ENCODE measurements around the gene CORO2B. TPM values are rescaled to one million over a fixed set of nuclear protein-coding genes. Genes with fewer than 3 reads are reported as not detected.

Gene CORO2B
- total RNA-seq, 1 experiment from 2014 or later, result 0.59 TPM

DNA sequence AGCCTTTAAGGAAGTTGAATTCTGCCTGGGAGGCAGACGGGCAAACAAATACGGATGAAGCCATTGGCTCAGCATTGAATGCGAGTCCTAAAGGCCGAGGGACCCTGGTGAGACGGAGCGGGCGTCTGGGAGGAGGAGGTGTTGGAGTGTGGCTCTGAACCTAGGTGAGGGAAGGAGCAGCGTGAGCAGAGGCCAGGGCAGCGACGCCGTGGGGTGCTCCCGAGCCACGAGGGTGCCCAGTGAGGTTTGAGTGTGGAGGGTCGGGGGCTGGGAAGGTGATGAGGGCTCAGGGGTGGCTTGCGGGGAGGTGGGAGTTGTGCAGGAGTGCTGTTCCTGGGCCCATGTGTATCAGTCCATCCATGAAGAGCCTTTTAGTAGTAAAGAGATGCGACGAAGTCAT is 17.0 kb downstream of the CORO2B start:
- no peaks in the 10 kb centered on the region for H3K79me2 ChIP-seq (ENCODE audit: low read depth)
- no peak overlapping the region for H2AFZ ChIP-seq
- POLR2A ChIA-PET (ENCODE audit: unreplicated experiment), result no interaction called here
- H3K27ac ChIP-seq, result no peak overlapping the region
- H3K9me3 ChIP-seq (ENCODE audit: insufficient read depth, low read depth), result no peaks in the 10 kb centered on the region
- CTCF ChIA-PET, result no interaction called here
- no peak for TF ChIP-seq EZH2 (IDR thresholded peaks at IDR 0.05; ENCODE audit: low read depth)
- TF ChIP-seq, protein P1, sequence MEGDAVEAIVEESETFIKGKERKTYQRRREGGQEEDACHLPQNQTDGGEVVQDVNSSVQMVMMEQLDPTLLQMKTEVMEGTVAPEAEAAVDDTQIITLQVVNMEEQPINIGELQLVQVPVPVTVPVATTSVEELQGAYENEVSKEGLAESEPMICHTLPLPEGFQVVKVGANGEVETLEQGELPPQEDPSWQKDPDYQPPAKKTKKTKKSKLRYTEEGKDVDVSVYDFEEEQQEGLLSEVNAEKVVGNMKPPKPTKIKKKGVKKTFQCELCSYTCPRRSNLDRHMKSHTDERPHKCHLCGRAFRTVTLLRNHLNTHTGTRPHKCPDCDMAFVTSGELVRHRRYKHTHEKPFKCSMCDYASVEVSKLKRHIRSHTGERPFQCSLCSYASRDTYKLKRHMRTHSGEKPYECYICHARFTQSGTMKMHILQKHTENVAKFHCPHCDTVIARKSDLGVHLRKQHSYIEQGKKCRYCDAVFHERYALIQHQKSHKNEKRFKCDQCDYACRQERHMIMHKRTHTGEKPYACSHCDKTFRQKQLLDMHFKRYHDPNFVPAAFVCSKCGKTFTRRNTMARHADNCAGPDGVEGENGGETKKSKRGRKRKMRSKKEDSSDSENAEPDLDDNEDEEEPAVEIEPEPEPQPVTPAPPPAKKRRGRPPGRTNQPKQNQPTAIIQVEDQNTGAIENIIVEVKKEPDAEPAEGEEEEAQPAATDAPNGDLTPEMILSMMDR (conservative IDR thresholded peaks at IDR 0.05), result no peak
- no peaks in the 10 kb centered on the region for H3K9me2 ChIP-seq (ENCODE audit: insufficient read depth)
- no TSS peak for BruUV-seq (replicated peaks)
- DNase-seq, result no peak
- intact Hi-C loops (cut with micrococcal nuclease; ENCODE audit: unreplicated experiment), result no loop called here
- H3K4me3 ChIP-seq, result no peak overlapping the region
- H3F3A ChIP-seq (ENCODE audit: insufficient read depth, low read depth), result no peaks in the 10 kb centered on the region
- H3K4me2 ChIP-seq, result no peak overlapping the region
- H4K20me1 ChIP-seq (ENCODE audit: insufficient read depth), result no peaks in the 10 kb centered on the region
- H3K27me3 ChIP-seq (ENCODE audit: insufficient read depth, low read depth), result no peaks in the 10 kb centered on the region
- no peaks in the 10 kb centered on the region for H3K4me1 ChIP-seq (replicated peaks; ENCODE audit: insufficient read depth)
- H3K36me3 ChIP-seq (ENCODE audit: low read depth), result no peaks in the 10 kb centered on the region

DNA sequence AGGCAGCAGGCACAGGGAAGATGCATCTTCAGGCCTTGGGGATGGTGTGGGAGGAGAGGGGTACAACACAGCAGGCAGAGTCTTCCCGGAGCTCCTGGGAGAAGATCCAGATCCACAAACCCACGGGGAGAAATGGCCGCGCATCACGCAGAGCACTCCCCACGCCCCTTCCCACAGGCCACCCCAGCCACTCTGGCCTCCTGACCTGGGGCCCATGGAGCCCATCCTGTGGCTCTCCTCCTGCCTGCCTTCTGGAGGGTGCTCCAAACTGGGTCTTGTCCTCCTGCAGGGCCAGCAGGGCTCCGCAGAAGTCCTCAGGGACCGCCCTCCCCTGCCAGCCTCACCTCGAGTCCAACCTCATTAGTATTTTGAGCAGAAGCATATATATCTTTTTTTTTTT is 17.9 kb downstream of the CORO2B start:
- ChIA-PET POLR2A (ENCODE audit: unreplicated experiment) (no interaction called here), CTCF (no interaction called here)
- no TSS peak for BruUV-seq (replicated peaks)
- Histone ChIP-seq H3K9me2 (ENCODE audit: insufficient read depth) (no peaks in the 10 kb centered on the region), H4K20me1 (ENCODE audit: insufficient read depth) (no peaks in the 10 kb centered on the region), H3K4me3 (no peak overlapping the region), H2AFZ (no peak overlapping the region), H3K4me1 (replicated peaks; ENCODE audit: insufficient read depth) (no peaks in the 10 kb centered on the region), H3K27ac (no peak overlapping the region), H3K27me3 (ENCODE audit: insufficient read depth, low read depth) (no peaks in the 10 kb centered on the region), H3F3A (ENCODE audit: insufficient read depth, low read depth) (no peaks in the 10 kb centered on the region), H3K9me3 (ENCODE audit: insufficient read depth, low read depth) (no peaks in the 10 kb centered on the region), H3K4me2 (no peak overlapping the region), H3K36me3 (ENCODE audit: low read depth) (no peaks in the 10 kb centered on the region), H3K79me2 (ENCODE audit: low read depth) (no peaks in the 10 kb centered on the region)
- TF ChIP-seq, protein P1 (conservative IDR thresholded peaks at IDR 0.05), result no peak
- no peak for TF ChIP-seq EZH2 (IDR thresholded peaks at IDR 0.05; ENCODE audit: low read depth)
- DNase-seq, result no peak
- intact Hi-C loops (cut with micrococcal nuclease; ENCODE audit: unreplicated experiment), result no loop called here

- Histone ChIP-seq H2AFZ (no peak overlapping the region), H3K9me2 (ENCODE audit: insufficient read depth) (no peaks in the 10 kb centered on the region), H3K9me3 (ENCODE audit: insufficient read depth, low read depth) (no peaks in the 10 kb centered on the region), H3K27me3 (ENCODE audit: insufficient read depth, low read depth) (no peaks in the 10 kb centered on the region), H3K27ac (no peak overlapping the region), H3K79me2 (ENCODE audit: low read depth) (no peaks in the 10 kb centered on the region), H3F3A (ENCODE audit: insufficient read depth, low read depth) (no peaks in the 10 kb centered on the region), H3K36me3 (ENCODE audit: low read depth) (no peaks in the 10 kb centered on the region), H3K4me2 (no peak overlapping the region), H3K4me3 (no peak overlapping the region), H3K4me1 (replicated peaks; ENCODE audit: insufficient read depth) (no peaks in the 10 kb centered on the region), H4K20me1 (ENCODE audit: insufficient read depth) (no peaks in the 10 kb centered on the region)
- POLR2A ChIA-PET (ENCODE audit: unreplicated experiment), result interaction anchor here (0.6 kb wide), 1 partner anchor 423 kb away, joined by 4 read pairs; no protein-coding TSS in a partner anchor
- CTCF ChIA-PET, result no interaction called here
- no TSS peak for BruUV-seq (replicated peaks)
- DNase-seq, result no peak
- intact Hi-C loops (cut with micrococcal nuclease; ENCODE audit: unreplicated experiment), result no loop called here
- no peak for TF ChIP-seq EZH2 (IDR thresholded peaks at IDR 0.05; ENCODE audit: low read depth)
These were observed 18.8 kb downstream of the CORO2B start for GRCh38 chr15:68597581-68597980.

Measured in PC-9 (cell line).